PFSK-1 (cell line): Measurements from ENCODE around the gene ZNF30. TPM values are rescaled to one million over a fixed set of nuclear protein-coding genes. Genes with fewer than 3 reads are reported as not detected.

ENCODE experiments used
- FOXP2 ChIP-seq: optimal IDR thresholded peaks from 2 replicates; pipeline ENCODE3; 2011; ENCODE audit warnings: borderline replicate concordance, control low read depth, inconsistent platforms; ENCODE audit not compliant: insufficient read depth; ENCODE audit errors: extremely low read length, extremely low read depth
- POLR2AphosphoS5 ChIP-seq: IDR thresholded peaks from 2 replicates; pipeline ENCODE4 v1.6.1; 2012; ENCODE audit warnings: low read depth, mild to moderate bottlenecking, control low read depth, low read length, moderate library complexity
- REST ChIP-seq, 2 experiments: IDR thresholded peaks; 2 replicates each; pipeline versions ENCODE4 v1.6.1 to v1.8.0; 2011 to 2012; ENCODE audit warnings: low read depth in 2 of 2, low read length in 2 of 2, control low read depth in 1 of 2, inconsistent platforms in 1 of 2, mild to moderate bottlenecking in 1 of 2, moderate library complexity in 1 of 2; ENCODE audit not compliant: insufficient read depth in 1 of 2
- SIN3A ChIP-seq: IDR thresholded peaks from 2 replicates; pipeline ENCODE4 v1.6.1; 2012; ENCODE audit warnings: mild to moderate bottlenecking, low read length, moderate library complexity, borderline replicate concordance; ENCODE audit not compliant: insufficient read depth
- TAF1 ChIP-seq: IDR thresholded peaks from 2 replicates; pipeline ENCODE4 v1.6.1; 2012; ENCODE audit warnings: low read length, control low read depth, borderline replicate concordance; ENCODE audit not compliant: insufficient read depth
- polyA plus RNA-seq: library from polyadenylated mRNA; unstranded; fragments of >200 nt; gene quantifications from one replicate; pipeline ENCODE4 v1.2.1, GENCODE V29; 2012; ENCODE audit warnings: low read depth, missing spikeins; ENCODE audit not compliant: insufficient read length

The ZNF30 gene
- polyA plus RNA-seq = 1.7 TPM

GRCh38 chr19:34926685-34927375, at the start of gene ZNF30:
TSS of gene ZNF30 (plus strand) at chr19:34926903. CDS start at chr19:34929948, 3,045 bp downstream.
- no peak for TF ChIP-seq SIN3A
- TF ChIP-seq FOXP2 = peak; percentile 28
- peak; percentile 66; the same call in 1 of the 2 replicates for TF ChIP-seq TAF1
- 0 out of 4 replicates have a peak, but pooled peaks of 1 of the 2 experiments have one; percentile 12 for TF ChIP-seq REST (IDR thresholded peaks at IDR 0.05; ENCODE audit: insufficient read depth in 1 of 2, low read depth in 2 of 2, low read length in 2 of 2)
- TF ChIP-seq POLR2AphosphoS5 = peak; percentile 82

- no peak for TF ChIP-seq TAF1
Measured at GRCh38 chr19:34879563-34879962, 47.1 kb upstream of the ZNF30 start.

- TF ChIP-seq POLR2AphosphoS5 (no peak), REST (IDR thresholded peaks at IDR 0.05; ENCODE audit: insufficient read depth in 1 of 2, low read depth in 2 of 2, low read length in 2 of 2) (no peak), SIN3A (no peak), TAF1 (no peak), FOXP2 (no peak)
Measured at GRCh38 chr19:34880034-34880433, 46.7 kb upstream of the ZNF30 start.

- no peak for TF ChIP-seq FOXP2
- no peak for TF ChIP-seq REST (IDR thresholded peaks at IDR 0.05; ENCODE audit: insufficient read depth in 1 of 2, low read depth in 2 of 2, low read length in 2 of 2)
- TF ChIP-seq POLR2AphosphoS5 = no peak
- no peak for TF ChIP-seq TAF1
- no peak for TF ChIP-seq SIN3A
Measured at GRCh38 chr19:34881982-34882381, 44.7 kb upstream of the ZNF30 start.

GRCh38 chr19:34888091-34888490, 38.6 kb upstream of the ZNF30 start:
- TF ChIP-seq SIN3A = no peak
- TF ChIP-seq FOXP2 = no peak
- TF ChIP-seq REST (IDR thresholded peaks at IDR 0.05; ENCODE audit: insufficient read depth in 1 of 2, low read depth in 2 of 2, low read length in 2 of 2) = no peak
- no peak for TF ChIP-seq TAF1
- TF ChIP-seq POLR2AphosphoS5 = no peak
